Liver (tissue), 3 donors: ENCODE data around the gene ARHGEF3.

Source experiments
- TAF1 ChIP-seq: conservative IDR thresholded peaks from 2 replicates; pipeline ENCODE4 v1.6.1; 2016; ENCODE audit warnings: antibody characterized with exemption, mild to moderate bottlenecking
- YY1 ChIP-seq: IDR thresholded peaks from 2 replicates; pipeline ENCODE4 v1.6.1; 2016; ENCODE audit warnings: antibody characterized with exemption, mild to moderate bottlenecking
- TF ChIP-seq, protein P1 (sequence below): fragments of 150-350 bp; IDR thresholded peaks from 2 replicates; pipeline ENCODE4 v1.5.1; 2017; ENCODE audit warnings: improper control_type of control experiment, low read depth, low read length; ENCODE audit not compliant: missing input control
- donor health status: healthy.
- donor health status: healthy.

DNA sequence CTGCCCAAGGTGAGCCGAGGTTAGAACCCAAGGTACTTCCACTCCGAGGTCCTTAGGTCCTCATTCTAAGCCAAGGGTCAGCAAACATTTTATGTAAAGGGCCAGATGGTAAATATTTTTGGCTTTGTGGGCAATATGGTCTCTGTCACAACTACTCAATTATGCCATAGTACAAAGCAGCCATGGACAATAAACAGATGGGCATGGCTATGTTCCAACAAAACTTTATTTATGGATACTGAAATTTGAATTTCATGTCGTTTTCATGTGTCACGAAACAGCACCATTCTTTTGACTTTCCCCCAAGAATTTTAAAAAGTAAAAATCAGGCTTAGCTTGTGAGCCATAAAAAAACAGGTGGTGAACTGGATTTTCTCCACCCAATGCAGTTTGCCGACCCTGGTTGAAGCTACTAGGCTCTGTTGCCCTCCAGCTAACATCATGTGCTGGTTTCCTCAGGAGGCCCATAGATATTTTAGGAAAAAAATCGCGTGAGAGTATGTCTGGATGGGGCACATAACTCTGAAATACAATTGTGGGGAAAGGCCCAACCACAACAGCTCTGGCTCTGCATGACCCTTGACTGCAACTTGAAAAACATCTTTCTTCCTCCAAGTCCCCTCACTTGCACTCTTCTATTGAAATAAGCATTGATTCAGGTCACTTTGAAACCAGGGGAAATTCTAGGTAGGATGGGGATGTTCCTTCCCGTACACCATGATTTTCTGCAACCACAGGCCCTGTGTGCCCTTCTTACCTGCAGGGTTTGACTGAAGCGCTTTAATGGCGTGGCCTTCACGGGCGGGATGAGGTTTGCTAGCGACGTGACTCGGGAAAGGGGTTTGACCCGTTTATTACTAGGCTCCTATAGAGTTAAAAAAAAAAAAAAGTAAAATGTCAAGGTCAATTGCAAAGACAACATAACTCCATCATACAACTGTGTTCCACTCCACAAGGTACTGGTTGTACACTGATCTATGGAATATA is 28.5 kb downstream of the ARHGEF3 start:
- TF ChIP-seq, protein P1, sequence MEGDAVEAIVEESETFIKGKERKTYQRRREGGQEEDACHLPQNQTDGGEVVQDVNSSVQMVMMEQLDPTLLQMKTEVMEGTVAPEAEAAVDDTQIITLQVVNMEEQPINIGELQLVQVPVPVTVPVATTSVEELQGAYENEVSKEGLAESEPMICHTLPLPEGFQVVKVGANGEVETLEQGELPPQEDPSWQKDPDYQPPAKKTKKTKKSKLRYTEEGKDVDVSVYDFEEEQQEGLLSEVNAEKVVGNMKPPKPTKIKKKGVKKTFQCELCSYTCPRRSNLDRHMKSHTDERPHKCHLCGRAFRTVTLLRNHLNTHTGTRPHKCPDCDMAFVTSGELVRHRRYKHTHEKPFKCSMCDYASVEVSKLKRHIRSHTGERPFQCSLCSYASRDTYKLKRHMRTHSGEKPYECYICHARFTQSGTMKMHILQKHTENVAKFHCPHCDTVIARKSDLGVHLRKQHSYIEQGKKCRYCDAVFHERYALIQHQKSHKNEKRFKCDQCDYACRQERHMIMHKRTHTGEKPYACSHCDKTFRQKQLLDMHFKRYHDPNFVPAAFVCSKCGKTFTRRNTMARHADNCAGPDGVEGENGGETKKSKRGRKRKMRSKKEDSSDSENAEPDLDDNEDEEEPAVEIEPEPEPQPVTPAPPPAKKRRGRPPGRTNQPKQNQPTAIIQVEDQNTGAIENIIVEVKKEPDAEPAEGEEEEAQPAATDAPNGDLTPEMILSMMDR = no peak
- TF ChIP-seq YY1 = no peak
- TF ChIP-seq TAF1 = no peak
